Keratinocyte (primary cell): Measurements from ENCODE around the gene ZNRF4.

Source experiments
- EZH2 ChIP-seq: IDR thresholded peaks from one replicate; pipeline ENCODE4 v1.6.1; 2012; ENCODE audit warnings: inconsistent platforms, mild to moderate bottlenecking, low read length, moderate library complexity
- TF ChIP-seq, protein P1 (sequence below), 3 experiments: IDR thresholded peaks in 1 of 3; conservative IDR thresholded peaks in 1 of 3; optimal IDR thresholded peaks in 1 of 3; 2 replicates in 2 of 3; 3 replicates in 1 of 3; pipeline versions ENCODE3 to v1.5.1; 2011; ENCODE audit warnings: low read length in 3 of 3, mild to moderate bottlenecking in 3 of 3, moderate library complexity in 2 of 3, control low read depth in 1 of 3, inconsistent platforms in 1 of 3; ENCODE audit not compliant: insufficient read depth in 2 of 3; ENCODE audit errors: extremely low read depth in 1 of 3

DNA sequence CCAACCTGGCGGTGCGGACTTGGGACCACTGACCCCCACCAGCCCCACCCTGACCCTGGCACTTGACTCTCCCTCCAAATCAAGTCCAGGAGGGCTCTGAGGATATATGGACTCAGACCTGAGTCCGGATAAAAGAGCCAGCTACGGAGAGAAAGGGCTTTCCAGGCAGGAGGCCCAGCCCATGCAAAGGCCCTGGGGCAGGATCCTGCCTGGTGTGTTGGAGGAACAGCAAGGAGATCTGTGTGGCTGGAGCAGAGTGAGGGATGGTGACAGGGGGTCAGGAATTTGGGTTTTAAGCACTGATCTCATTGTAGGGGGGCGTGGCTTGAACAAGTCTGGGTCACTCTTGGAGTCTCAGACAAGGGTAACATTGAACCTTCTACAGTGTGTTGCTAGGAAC is 474 bp upstream of the ZNRF4 start:
- TF ChIP-seq, protein P1, sequence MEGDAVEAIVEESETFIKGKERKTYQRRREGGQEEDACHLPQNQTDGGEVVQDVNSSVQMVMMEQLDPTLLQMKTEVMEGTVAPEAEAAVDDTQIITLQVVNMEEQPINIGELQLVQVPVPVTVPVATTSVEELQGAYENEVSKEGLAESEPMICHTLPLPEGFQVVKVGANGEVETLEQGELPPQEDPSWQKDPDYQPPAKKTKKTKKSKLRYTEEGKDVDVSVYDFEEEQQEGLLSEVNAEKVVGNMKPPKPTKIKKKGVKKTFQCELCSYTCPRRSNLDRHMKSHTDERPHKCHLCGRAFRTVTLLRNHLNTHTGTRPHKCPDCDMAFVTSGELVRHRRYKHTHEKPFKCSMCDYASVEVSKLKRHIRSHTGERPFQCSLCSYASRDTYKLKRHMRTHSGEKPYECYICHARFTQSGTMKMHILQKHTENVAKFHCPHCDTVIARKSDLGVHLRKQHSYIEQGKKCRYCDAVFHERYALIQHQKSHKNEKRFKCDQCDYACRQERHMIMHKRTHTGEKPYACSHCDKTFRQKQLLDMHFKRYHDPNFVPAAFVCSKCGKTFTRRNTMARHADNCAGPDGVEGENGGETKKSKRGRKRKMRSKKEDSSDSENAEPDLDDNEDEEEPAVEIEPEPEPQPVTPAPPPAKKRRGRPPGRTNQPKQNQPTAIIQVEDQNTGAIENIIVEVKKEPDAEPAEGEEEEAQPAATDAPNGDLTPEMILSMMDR (optimal IDR thresholded peaks at IDR 0.05 in 1 of 3, IDR thresholded peaks at IDR 0.05 in 1 of 3, conservative IDR thresholded peaks at IDR 0.05 in 1 of 3; ENCODE audit: extremely low read depth in 1 of 3, insufficient read depth in 2 of 3, low read length in 3 of 3), result no peak
- TF ChIP-seq EZH2, result no peak
